ENCODE measurements around the gene SGPP2.

SGPP2 gene

DNA sequence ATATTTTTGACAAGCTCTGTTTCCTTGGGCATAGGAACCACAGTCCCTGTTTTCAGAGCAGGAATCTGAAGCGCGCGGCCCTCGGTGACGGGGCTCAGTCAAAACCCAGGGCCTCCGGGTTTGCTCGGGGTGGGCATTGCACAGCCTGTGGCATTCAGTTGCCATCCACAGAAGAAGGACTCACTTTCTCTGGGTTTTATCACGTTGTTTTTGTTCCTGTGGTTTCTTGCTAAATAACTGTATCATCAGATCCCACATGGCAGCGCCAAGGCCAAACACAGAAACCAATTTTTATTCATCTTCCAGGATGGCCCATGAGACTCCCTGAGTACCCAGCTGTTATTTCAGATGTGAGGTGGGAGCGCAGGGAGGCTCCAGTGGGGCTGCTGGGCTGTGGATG, 35.6 kb downstream of the SGPP2 start:
- TF ChIP-seq, protein P1, sequence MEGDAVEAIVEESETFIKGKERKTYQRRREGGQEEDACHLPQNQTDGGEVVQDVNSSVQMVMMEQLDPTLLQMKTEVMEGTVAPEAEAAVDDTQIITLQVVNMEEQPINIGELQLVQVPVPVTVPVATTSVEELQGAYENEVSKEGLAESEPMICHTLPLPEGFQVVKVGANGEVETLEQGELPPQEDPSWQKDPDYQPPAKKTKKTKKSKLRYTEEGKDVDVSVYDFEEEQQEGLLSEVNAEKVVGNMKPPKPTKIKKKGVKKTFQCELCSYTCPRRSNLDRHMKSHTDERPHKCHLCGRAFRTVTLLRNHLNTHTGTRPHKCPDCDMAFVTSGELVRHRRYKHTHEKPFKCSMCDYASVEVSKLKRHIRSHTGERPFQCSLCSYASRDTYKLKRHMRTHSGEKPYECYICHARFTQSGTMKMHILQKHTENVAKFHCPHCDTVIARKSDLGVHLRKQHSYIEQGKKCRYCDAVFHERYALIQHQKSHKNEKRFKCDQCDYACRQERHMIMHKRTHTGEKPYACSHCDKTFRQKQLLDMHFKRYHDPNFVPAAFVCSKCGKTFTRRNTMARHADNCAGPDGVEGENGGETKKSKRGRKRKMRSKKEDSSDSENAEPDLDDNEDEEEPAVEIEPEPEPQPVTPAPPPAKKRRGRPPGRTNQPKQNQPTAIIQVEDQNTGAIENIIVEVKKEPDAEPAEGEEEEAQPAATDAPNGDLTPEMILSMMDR (IDR thresholded peaks at IDR 0.05; ENCODE audit: poor library complexity, severe bottlenecking): no peak
- no peak overlapping the region for H3K27ac ChIP-seq (ENCODE audit: poor library complexity, severe bottlenecking)
- no peaks in the 10 kb centered on the region for H3K4me1 ChIP-seq (ENCODE audit: insufficient read depth, poor library complexity, severe bottlenecking)
- no peaks in the 10 kb centered on the region for H3K9me3 ChIP-seq (ENCODE audit: severe bottlenecking)
- DNase-seq (ENCODE audit: low spot score) (no peak), ATAC-seq (ENCODE audit: low read depth) (no peak)
- H3K36me3 ChIP-seq (ENCODE audit: low read depth): no peaks in the 10 kb centered on the region
- H3K4me3 ChIP-seq (ENCODE audit: severe bottlenecking): no peak overlapping the region
- no peaks in the 10 kb centered on the region for H3K27me3 ChIP-seq (ENCODE audit: insufficient read depth, poor library complexity, severe bottlenecking)

GRCh38 chr2:222465746-222466145, 41.4 kb downstream of the SGPP2 start:
- Histone ChIP-seq H3K4me3 (ENCODE audit: severe bottlenecking) (no peak overlapping the region), H3K9me3 (ENCODE audit: severe bottlenecking) (no peaks in the 10 kb centered on the region), H3K36me3 (ENCODE audit: low read depth) (no peaks in the 10 kb centered on the region), H3K4me1 (ENCODE audit: insufficient read depth, poor library complexity, severe bottlenecking) (no peaks in the 10 kb centered on the region), H3K27me3 (ENCODE audit: insufficient read depth, poor library complexity, severe bottlenecking) (no peaks in the 10 kb centered on the region), H3K27ac (ENCODE audit: poor library complexity, severe bottlenecking) (no peak overlapping the region)
- ATAC-seq (ENCODE audit: low read depth) (no peak), DNase-seq (ENCODE audit: low spot score) (no peak)
- TF ChIP-seq, protein P1 (IDR thresholded peaks at IDR 0.05; ENCODE audit: poor library complexity, severe bottlenecking): no peak

GRCh38 chr2:222468346-222468745, 44.0 kb downstream of the SGPP2 start:
- Histone ChIP-seq H3K9me3 (ENCODE audit: severe bottlenecking) (no peaks in the 10 kb centered on the region), H3K36me3 (ENCODE audit: low read depth) (no peaks in the 10 kb centered on the region), H3K27ac (ENCODE audit: poor library complexity, severe bottlenecking) (no peak overlapping the region), H3K4me3 (ENCODE audit: severe bottlenecking) (no peak overlapping the region), H3K4me1 (ENCODE audit: insufficient read depth, poor library complexity, severe bottlenecking) (no peaks in the 10 kb centered on the region), H3K27me3 (ENCODE audit: insufficient read depth, poor library complexity, severe bottlenecking) (no peaks in the 10 kb centered on the region)
- TF ChIP-seq, protein P1 (IDR thresholded peaks at IDR 0.05; ENCODE audit: poor library complexity, severe bottlenecking): no peak
- ATAC-seq (ENCODE audit: low read depth): no peak
- DNase-seq (ENCODE audit: low spot score): no peak

DNA sequence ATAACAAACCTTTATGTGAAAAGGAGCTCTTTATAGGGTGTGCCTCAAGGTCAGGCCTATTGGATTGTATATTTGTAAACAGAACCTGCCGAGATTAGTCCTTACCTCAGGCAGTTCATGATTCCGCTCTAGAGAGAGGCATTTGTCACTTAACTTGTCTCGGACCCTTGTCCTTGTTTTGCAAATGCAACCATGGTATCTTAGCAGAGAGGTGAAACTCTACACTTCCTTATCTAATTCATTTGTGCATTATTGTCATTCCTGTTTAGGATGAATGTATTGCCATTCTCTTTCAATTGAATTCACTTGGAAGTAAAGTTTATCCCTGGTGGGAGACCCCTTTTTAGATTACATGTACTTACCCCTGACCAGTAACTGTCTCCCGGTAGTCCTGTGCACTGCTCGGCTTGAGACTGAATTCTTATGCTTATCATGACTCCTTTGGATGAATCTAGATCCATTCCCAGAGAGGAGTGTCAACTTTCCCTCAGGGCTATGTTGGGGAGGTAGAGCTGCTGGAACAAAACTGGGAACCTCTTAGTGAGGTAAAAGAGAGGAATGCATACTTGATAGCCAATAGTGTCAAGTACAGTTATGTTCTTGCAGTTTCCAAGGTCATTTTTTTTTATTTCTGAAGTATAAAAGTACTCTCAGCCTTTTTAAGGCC, 46.6 kb downstream of the SGPP2 start:
- Histone ChIP-seq H3K4me1 (ENCODE audit: insufficient read depth, poor library complexity, severe bottlenecking) (no peaks in the 10 kb centered on the region), H3K27me3 (ENCODE audit: insufficient read depth, poor library complexity, severe bottlenecking) (no peaks in the 10 kb centered on the region), H3K27ac (ENCODE audit: poor library complexity, severe bottlenecking) (no peak overlapping the region), H3K4me3 (ENCODE audit: severe bottlenecking) (no peak overlapping the region), H3K36me3 (ENCODE audit: low read depth) (no peaks in the 10 kb centered on the region), H3K9me3 (ENCODE audit: severe bottlenecking) (no peaks in the 10 kb centered on the region)
- ATAC-seq (ENCODE audit: low read depth) (no peak), DNase-seq (ENCODE audit: low spot score) (no peak)
- TF ChIP-seq, protein P1 (IDR thresholded peaks at IDR 0.05; ENCODE audit: poor library complexity, severe bottlenecking): no peak

DNA sequence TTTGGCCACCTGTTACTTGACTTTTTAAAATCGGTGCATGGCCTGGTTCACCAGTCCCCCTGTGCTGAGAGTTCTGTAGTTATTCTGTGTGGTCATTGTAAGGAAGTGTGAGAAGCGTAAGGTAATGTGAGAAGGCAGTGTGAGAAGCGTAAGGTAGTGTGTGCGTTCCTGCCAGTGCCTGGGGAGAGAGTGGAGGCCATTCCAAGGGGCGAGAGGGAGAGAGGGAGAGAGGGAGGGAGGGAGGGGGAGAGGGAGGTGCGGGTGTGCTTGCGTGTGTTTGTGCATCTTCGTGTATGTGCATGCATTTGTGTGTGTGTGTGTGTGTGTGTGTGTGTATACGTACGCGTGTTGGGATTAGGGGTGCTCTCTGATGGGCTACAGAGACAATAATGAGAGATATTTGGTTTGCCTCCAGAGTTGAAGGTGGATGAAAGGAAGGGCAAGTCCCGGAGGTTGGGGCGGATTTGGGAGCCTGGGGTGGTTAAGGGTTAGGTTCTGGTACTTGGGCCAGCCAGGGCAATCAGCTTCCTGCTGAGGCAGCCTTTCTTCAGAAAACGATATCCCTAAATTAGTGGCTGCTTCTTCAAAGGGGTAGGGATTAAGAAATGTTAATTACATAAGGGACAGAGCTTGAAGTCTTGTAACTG, 53.7 kb downstream of the SGPP2 start:
- no peaks in the 10 kb centered on the region for H3K36me3 ChIP-seq (ENCODE audit: low read depth)
- H3K4me1 ChIP-seq (ENCODE audit: insufficient read depth, poor library complexity, severe bottlenecking): no peaks in the 10 kb centered on the region
- DNase-seq (ENCODE audit: low spot score) (no peak), ATAC-seq (ENCODE audit: low read depth) (no peak)
- H3K27ac ChIP-seq (ENCODE audit: poor library complexity, severe bottlenecking): no peak overlapping the region
- peaks cover 4% of the 10 kb centered on the region for H3K27me3 ChIP-seq (ENCODE audit: insufficient read depth, poor library complexity, severe bottlenecking)
- no peaks in the 10 kb centered on the region for H3K9me3 ChIP-seq (ENCODE audit: severe bottlenecking)
- no peak overlapping the region for H3K4me3 ChIP-seq (ENCODE audit: severe bottlenecking)
- TF ChIP-seq, protein P1 (IDR thresholded peaks at IDR 0.05; ENCODE audit: poor library complexity, severe bottlenecking): no peak
